Measurements from ENCODE around the gene AGPAT4. TPM values are rescaled to one million over a fixed set of nuclear protein-coding genes. Genes with fewer than 3 reads are reported as not detected.
"Not testable (repeated sequence)": the region's sequence is repeated elsewhere in the genome, so short reads cannot be mapped to it uniquely, and the experiment has no call there.

Gene AGPAT4
- total RNA-seq, 1 experiment from 2014 or later = 5.5 TPM

DNA sequence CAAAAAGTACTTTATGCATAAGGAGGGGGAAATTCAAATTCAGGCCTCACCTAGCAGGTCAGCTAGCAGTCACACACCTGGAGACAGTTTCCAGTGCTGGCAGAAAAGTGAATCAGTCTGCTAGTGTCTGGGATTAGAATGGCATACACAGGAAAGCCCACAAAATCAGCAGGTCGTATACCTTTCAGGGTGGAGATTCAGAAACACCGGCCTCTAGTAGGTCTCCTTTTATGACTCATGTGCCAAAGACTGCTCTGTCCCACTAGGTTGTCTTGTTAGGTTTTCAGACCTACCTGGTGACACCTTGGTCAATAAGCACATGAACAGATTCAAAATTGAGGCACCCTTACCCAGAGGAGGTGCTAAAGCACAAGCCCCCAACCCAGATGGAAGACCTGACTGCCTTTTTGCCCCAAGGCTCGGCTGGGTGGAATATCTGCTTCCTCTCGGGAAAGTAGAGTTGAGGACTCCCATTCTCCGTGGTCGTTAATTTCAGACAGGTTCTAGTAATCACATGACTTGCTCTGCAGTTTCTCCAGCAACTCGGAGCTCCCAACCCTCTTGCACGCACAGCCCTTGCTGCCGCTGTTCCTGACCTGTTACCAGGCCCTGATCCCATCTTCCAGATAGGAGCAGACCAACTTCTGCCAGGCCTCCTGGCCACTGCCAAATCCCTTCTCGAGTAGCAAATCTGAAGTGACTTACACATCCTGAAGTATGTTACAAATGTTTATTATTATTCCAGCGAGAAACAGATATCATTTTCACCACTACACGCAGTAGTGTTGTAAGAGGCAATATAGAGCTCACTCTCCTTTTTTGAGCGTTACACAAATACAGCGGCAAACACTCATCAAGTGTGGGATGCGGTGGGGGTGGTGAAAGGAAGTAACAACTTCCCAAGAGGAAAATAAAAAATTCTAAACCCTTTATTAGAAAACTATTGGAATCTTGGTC, 46.6 kb downstream of the AGPAT4 start:
- DNase-seq (ENCODE audit: low read depth) = no peak

DNA sequence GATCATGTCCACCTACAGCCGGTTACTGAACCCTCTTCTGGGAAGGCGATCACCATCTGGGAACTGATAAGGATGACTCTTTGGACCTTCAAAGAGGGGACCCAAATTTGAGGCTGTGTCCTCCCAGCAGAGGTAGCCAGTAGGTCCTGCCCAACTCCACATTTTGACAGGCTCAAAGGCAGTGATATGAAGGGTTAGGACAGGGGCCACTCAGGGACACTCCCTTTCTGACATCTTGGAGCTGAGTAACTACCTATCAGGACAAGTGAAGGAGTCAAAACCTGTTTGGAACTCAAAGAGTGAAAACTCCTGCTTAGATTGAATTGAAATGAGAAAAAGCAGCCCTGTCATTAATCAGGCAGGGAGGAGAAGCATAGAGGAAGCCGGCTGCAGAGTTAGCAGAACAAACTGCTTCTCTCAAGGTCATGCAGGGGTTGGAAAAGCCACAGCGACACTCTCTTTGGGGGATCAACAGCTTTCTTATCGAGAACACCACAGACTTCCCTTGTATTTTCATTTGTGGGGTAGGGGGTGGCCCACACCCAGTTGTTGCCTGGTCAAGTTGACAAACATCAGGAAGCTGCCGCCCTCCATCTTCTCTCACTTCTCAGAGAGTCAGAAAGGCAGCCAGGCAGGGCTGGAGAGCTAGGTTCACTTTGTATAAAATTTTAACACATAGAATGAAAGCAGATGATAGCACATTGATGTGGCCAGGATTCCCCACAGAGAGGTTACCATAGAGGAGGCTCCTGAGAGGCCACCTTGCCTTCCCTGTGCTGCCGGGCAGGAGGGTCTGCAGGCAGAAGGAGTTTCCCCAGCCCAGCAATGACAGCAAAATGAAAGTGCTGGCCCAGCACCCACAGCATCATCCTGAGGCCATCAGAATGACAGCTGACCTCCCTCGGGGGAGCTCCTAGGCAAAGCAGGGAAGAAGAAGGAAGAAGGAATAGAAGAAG, 47.6 kb downstream of the AGPAT4 start:
- DNase-seq (ENCODE audit: low read depth) = no peak

DNA sequence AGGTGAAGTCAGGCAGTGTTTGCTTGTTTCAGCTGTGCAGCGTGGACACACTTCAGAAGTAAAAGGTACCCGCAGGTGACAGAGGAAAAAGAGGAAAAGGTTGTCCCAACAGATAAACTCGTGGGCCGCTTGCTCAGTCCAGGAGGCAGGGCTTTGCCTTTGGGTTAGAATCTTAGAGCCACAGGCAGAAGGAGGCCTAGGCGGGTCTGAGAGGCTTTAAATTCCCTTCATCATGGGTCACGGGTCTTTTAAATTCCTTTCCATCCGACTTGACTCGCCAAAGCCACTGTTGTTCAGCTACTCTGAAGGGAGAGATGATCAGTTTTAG, 48.2 kb downstream of the AGPAT4 start:
- no peak for DNase-seq (ENCODE audit: low read depth)

DNA sequence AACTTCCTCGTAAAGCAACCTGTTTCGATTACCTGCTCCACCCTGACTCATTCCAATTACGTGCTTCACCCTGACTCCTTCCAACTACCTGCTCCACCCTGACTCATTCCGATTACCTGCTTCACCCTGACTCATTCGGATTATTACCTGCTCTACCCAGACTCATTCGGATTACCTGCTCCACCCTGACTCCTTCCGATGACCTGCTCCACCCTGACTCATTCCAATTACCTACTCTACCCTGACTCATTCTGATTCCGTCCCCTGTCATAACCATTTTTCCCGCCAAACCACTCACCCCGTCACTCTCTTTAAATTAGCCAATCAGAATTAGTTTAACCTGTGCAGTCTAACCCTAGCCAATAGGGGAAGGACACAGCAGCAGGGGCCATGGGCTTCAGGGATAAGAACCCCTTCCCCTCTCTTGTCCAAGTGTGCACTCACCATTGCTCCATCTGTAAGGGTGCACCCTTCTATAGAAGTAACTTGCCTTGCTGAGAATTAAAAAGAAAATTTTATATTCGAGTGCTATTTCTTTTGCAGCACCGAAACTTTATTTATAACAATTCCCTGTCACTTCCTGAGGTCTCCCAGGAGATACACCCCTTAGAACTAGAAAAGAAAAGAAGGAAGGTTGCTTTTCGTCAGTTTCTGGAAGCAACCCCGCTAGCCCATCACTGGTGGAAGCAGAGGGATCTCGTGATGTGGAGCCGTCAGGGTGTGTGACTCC, 48.7 kb downstream of the AGPAT4 start:
- DNase-seq (ENCODE audit: low read depth) = not testable (repeated sequence)

DNA sequence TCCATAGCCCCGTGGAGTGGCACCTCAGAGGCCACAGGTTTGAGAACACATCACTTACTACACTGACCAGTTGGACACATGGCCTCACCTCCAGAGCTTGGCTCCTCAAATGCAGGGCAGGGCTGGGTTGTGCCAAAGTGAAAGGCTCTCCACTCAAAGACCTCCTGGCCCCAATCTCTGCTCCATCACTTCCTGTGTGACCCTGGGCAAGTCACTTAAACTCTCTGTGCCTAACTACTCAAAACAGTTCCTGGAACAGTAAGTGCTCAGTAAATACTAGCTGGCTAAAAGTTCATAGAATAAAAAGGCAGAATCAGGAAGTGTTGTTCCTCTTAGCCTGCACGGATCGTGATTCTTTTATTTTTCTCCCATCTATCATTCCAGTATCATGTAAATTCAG, 50.2 kb downstream of the AGPAT4 start:
- DNase-seq (ENCODE audit: low read depth) = no peak

DNA sequence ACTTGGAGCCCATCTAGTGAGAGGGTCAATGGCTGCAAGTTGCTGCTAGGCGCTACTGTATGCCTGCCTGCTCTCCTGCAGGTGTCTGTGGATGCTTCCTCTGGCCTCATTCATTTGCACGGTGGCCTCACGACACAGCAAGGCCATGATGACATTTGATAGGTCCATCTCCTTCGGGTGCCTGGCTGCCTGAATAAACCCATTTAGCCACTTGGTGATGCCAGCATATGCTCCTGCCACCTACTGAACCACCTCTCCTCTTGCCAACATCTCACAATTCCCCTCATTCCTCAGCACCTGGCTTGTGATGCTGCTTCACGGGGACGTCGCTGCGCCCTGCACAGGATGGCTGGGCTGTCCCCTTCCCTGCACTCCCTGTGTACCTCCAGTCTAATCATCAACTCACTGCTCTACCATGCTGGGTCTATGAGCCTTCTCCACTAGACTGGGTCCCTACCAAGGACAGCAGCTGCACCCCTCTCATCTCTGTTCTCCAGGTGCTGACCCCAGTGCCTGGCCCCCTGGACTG, 51.1 kb downstream of the AGPAT4 start:
- no peak for DNase-seq (ENCODE audit: low read depth)

DNA sequence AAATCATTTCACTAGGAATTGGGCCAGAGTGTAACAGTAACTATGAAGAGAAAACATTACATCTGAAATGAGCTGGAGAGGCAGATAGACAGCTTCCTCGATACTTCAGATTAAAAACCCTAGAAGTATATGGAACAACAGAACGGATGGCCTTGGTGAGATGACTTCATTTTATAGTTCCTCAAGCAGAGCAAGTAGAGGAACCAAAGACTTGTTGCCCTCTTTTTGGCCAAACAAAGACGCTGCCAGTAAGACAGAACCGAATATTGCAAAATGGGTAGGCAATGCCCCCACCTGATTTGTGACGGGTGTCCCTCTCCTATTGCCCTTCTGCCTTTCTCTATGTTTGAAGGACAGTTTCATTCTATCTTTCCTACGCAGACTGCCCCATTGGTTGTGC, 53.5 kb downstream of the AGPAT4 start:
- no peak for DNase-seq (ENCODE audit: low read depth)

DNA sequence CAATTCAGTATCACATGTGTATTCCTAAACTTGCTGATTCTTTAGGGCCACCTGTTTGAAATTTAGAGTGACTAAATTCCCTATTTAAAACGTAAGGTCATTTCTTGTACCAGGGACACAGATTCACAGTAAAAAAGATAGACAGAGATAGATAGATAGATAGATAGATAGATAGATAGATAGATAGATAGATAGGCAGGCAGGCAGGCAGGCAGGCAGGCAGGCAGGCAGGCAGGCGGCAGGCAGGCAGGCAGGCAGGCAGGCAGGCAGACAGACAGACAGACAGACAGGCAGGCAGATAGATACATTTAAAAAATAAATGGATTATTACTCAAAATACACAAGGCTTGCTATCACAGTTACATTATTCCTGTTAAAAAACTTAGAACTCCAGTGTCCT, 54.2 kb downstream of the AGPAT4 start:
- DNase-seq (ENCODE audit: low read depth) = no peak

DNA sequence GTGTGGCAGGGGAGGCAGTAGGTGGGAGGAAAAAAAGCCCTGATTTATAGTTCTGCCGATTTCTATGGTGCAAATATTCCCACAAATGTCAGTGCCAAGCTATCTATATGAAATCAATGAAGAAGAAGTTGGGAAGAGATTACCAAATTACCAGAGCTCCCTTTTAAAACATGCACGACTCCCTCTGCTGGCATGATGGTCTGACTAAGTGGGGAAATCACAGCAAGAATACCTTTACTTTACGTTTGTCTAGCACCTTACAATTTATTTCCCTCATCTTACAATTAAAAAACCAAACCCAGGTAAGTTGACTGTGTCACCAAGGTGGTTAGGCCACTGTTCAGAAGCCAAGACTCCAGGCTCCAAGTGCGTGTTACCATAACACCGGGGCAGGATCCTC, 55.6 kb downstream of the AGPAT4 start:
- no peak for DNase-seq (ENCODE audit: low read depth)

DNA sequence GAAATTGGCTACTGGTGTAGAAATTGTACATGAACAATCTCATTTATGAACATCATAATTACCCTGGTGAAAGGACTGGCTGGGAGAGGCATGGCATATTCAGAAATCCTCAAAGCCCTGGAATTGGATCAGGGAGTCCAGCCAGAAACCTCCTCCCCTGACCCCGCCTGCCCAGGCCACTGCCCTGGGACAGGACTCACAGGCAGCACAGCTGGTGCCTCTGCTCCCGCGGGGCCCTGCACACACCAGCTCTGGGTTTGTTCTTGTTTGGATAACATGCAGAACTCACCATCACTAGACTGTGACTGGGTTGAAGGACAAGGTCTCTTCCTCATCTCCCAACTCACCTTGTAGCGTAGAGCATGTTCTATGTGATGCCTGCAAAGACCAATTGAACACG, 56.2 kb downstream of the AGPAT4 start:
- DNase-seq (ENCODE audit: low read depth) = no peak

DNA sequence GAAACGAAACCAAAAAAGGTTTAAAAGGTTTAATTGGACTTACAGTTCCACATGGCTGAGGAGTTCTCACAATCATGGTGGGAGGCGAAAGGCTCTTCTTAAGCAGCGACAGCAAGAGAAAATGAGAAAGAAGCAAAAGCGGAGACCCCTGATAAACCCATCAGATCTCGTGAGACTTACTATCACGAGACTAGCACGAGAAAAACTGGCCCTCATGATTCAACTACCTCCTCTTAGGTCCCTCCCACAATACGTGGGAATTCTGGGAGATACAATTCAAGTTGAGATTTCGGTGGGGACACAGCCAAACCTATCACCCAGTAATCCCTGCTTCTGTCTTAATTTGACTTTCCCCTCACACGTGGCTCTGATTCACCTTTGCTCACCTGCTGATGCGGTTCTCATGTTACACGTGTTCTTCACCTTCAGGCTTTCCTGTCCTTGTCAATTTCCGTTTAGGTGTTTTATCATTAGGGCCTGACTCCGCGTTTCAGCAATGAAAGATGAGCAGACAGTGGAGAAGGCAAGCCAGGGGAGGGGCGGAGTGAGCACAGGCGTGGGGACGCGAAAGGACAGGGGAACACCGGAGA, 57.1 kb downstream of the AGPAT4 start:
- no peak for DNase-seq (ENCODE audit: low read depth)

DNA sequence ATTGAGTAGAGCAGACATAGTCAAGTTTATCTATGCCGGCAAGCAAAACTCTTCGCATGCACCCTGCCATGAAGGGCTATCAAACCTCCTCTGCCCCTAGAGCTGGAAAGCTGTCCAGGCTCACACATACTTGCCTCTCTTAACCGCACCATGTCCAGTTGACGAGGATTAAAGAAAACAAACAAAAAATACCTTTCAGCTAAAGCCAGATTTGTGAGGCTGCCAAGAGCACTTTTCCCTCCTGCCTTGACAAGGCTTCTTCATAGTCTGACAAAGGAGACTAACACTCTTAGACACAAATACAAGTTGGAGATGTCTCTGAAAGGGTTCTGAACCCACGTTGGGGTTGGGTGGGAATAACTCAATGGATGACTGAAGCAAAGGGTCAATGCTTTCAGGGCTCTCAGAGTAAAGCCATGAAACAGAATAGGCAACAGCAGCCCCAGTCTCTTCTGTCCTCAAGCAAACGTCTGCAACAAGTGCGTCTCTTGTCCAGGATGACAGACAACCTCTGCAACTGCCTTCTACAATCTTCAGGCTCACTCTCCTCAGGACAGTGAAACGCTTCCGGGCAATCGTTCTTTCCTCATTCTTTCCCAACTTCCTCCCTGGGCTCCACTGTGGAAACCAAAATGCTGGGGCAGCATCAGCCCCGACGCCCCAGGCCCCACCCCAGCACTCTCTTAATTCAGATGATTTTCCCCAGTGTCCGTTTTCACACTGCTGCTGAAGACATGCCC, 57.8 kb downstream of the AGPAT4 start:
- peak; percentile 24 for DNase-seq (ENCODE audit: low read depth)

DNA sequence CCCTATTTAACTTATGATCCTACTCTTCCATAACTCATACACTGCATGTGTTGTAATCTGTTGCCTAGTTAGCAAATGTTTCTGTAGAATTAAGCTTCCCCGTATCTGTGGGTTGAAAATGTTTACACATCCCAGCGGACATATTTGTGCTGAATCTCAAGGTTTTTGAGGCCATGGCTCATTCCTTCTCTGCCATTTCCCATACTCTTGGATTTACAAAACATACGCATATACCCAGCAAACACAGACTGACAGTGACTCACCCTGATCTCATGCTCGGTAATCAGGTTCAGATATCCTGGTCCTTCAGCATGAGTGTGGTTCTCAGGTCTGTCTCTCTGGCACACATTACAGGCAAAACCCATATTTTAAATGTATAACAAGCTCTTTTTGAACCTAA, 58.7 kb downstream of the AGPAT4 start:
- peak; percentile 88 for DNase-seq (ENCODE audit: low read depth)

DNA sequence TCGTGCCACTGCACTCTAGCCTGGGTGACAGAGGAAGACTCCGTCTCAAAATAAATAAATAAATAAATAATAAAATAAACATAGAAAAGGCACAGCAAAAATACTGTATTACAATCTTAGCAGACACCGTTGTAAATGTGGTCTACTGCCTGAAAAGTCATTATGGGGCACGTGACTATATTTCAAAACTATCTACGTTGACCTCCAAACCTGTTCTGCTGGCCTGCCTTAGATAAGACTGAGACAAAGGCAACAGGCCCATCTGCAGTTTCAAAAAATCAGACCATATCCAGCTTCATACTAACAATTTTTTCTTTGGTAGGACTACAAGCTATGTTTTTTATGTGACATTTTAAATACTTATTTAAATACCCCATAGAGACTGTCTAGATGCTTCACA, 59.1 kb downstream of the AGPAT4 start:
- DNase-seq (ENCODE audit: low read depth) = no peak

DNA sequence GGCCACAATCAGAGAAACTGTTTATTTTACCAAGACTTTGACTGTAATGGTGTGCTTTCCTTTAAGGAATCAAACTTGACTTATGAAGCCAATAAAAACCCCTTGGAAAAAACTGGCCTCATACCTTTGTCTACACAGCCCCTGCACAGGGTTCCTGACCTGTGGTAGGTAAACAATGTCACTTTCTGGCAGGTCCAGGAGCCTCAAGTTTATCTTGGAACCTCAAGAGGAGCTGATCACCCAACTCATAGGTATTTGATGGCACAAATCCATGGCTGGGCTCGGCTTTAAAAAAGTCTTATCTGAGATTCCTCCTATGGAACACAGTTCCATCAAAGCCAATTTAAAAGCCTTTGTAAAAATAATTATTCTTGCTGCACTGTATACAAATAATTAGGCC, 61.0 kb downstream of the AGPAT4 start:
- no peak for DNase-seq (ENCODE audit: low read depth)

DNA sequence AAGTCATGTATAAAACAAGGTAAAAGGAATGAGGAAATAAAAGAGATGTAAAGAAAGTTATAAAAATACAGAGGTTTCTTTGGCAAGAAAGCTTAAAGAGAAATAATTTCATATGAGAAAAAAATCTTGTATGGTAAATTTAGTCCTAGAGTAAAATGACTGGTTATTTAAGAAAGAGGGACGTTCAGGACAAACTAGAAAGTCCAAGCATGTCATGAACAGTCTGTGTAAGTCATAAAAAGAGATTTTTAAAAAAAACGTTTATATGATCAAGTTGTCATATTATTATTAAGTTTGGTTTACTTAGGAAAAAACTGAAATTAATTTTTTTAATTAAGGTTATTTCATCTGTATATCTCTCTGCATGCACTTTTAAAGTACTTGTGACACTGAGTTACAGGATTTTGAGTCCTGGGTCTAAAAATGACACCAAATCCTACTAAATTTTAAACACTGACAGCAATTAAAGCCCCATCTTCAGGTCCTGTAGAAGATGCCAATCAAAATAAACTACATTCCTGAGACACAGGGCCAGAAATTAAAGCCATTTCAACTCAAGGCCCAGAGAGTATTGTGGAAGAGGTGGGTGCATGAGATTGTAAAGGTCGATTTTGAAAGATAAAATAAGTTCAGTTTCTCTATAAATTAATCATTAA, 62.4 kb downstream of the AGPAT4 start:
- DNase-seq (ENCODE audit: low read depth) = no peak

DNA sequence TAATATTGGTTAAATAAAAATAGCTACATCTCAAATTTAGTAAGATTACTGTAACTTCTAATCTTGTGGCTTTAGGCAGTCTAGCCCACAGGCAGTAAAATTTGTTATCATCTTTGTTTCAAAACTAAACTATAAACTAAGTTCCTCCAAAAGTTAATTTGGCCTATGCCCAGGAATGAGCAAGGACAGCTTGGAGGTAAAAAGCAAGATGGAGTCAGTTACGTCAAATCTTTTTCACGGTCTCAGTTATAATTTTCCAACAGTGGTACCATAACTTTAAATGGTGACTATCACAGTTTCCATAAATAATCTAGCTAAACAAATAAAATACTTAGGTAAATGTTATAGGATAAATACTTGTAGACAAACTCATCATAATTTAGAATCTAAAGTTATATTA, 63.0 kb downstream of the AGPAT4 start:
- no peak for DNase-seq (ENCODE audit: low read depth)

DNA sequence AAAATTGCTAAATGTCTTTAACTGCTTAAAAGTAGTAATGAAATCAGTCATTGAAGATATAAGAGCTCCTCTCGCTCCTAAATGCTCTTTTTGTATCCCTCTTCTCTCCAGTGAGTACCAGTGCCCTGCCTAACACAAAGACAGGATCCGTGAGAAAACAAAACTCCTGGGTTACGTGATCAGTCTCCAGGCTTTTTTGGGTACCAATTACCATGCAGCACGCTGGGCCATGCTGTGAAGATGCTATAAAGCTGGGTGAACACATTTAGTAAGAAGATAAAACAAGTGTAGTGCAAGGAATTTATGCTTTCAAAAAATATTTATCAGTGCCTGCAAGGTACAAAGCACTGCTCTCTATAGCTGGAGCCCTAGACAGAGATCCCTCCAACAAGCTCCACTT, 66.7 kb downstream of the AGPAT4 start:
- no peak for DNase-seq (ENCODE audit: low read depth)

DNA sequence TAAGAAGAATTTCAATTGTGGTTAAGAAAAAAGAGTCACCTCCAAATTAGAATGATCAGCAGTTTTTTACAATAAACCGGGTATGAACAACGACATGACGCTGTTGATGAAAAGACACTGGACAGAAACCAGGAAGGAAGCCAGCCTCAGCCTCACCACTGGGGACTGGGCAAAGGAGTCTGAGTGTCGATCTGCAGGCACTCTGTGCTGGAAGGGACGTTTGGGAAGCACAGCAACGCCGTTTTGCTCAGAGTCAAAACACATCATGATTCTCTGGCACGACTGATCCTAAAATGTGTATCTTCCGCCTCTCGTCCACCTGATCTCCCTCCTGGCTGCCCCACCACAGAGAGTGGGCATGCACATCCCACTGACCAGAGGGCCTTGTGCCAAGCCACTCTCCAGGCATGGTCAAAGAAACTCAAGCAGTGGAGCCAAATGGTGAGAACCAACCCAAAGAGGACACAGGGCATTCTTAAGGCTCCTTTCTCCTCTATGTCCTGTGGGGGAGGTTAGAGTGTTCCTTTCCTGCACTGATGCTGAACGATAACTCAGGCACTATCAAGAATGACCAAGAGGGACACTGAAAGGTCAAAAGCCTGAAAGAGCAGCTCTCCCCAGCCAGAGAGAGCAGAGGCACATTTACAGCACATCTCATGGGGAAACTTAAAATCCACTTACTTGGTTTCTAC, 68.8 kb downstream of the AGPAT4 start:
- DNase-seq (ENCODE audit: low read depth) = no peak
